B cell (primary cell): ENCODE measurements around the gene NDST3. TPM values are rescaled to one million over a fixed set of nuclear protein-coding genes. Genes with fewer than 3 reads are reported as not detected.

Experiments
- ATAC-seq: fragments of 200-7000 bp; cut with Tn5 transposase; one replicate; pipeline ENCODE4 v1.10.0; 2021; ENCODE audit warnings: low read depth, mild to moderate bottlenecking, moderate number of reproducible peaks, moderate library complexity
- CTCF ChIA-PET: fragments of 350-600 bp; sonication (Branson Sonifier 250); formaldehyde crosslinking; loops from one replicate; lab custom pipeline; 2021; ENCODE audit warnings: antibody characterized with exemption, inconsistent platforms; lab: Charles Lee
- POLR2A ChIA-PET: fragments of 350-600 bp; sonication (Branson Sonifier 250); formaldehyde crosslinking; loops from one replicate; lab custom pipeline; 2021; ENCODE audit warnings: antibody characterized with exemption; lab: Charles Lee
- DNase-seq: peaks from one replicate; pipeline ENCODE4 v3.0.0; 2013
- H2AFZ ChIP-seq: 2 replicates; pipeline ENCODE4 v1.6.1; 2012; ENCODE audit warnings: mild to moderate bottlenecking, low read depth, low read length; ENCODE audit not compliant: insufficient read depth, poor library complexity, severe bottlenecking
- H3K27ac ChIP-seq, 2 donors: 1 replicate in 1 of 2; 2 replicates in 1 of 2; pipeline ENCODE4 v1.5.1; 2012 to 2013; ENCODE audit warnings: low read length in 2 of 2, mild to moderate bottlenecking in 2 of 2, moderate library complexity in 1 of 2
- H3K27me3 ChIP-seq, 4 experiments: fragments of 200-600 bp in 1 of 4; sonication (generic) in 1 of 4; replicated peaks in 1 of 4; 1 replicate in 2 of 4; 2 replicates in 2 of 4; pipeline versions ENCODE4 v1.6.1 to v1.7.0; 2013 to 2016; ENCODE audit warnings: low read length in 3 of 4, mild to moderate bottlenecking in 2 of 4, mixed read lengths in 1 of 4, moderate library complexity in 1 of 4; ENCODE audit not compliant: insufficient read depth in 4 of 4, control insufficient read depth in 3 of 4; ENCODE audit errors: control extremely low read depth in 1 of 4
- H3K36me3 ChIP-seq, 2 experiments: replicated peaks in 1 of 2; 1 replicate in 1 of 2; 2 replicates in 1 of 2; pipeline versions ENCODE4 v1.6.1 to v1.7.1; 2013; ENCODE audit warnings: low read length in 1 of 2; ENCODE audit not compliant: insufficient read depth in 2 of 2, control insufficient read depth in 1 of 2; ENCODE audit errors: control extremely low read depth in 1 of 2, extremely low read depth in 1 of 2
- H3K4me1 ChIP-seq, 2 donors: fragments of 200-600 bp in 1 of 2; sonication (generic) in 1 of 2; 1 replicate in 1 of 2; 2 replicates in 1 of 2; pipeline versions ENCODE4 v1.5.1 to v1.6.1; 2013 to 2017; ENCODE audit warnings: low read length in 2 of 2; ENCODE audit not compliant: control insufficient read depth in 2 of 2, insufficient read depth in 2 of 2
- H3K4me2 ChIP-seq: replicated peaks from 2 replicates; pipeline ENCODE3; 2012; ENCODE audit warnings: mild to moderate bottlenecking, low read depth, low read length; ENCODE audit not compliant: poor library complexity, severe bottlenecking
- H3K4me3 ChIP-seq, 5 experiments: fragments of 200-600 bp in 1 of 5; sonication (generic) in 1 of 5; 1 replicate in 3 of 5; 2 replicates in 2 of 5; pipeline versions ENCODE4 v1.5.1 to v1.7.0; 2011 to 2016; ENCODE audit warnings: low read length in 4 of 5, mild to moderate bottlenecking in 4 of 5, low read depth in 2 of 5, control low read depth in 1 of 5, moderate library complexity in 1 of 5; ENCODE audit not compliant: insufficient read depth in 1 of 5; ENCODE audit errors: control extremely low read depth in 1 of 5, extremely low read depth in 1 of 5
- H3K79me2 ChIP-seq: fragments of 200-600 bp; sonication (generic); one replicate; pipeline ENCODE4 v1.6.0; 2016; ENCODE audit warnings: low read length; ENCODE audit not compliant: control insufficient read depth, insufficient read depth
- H3K9ac ChIP-seq: fragments of 200-600 bp; sonication (generic); 2 replicates; pipeline ENCODE4 v1.6.1; 2017; ENCODE audit warnings: mild to moderate bottlenecking, low read length, moderate library complexity
- H3K9me3 ChIP-seq, 3 donors: one replicate each; pipeline versions ENCODE4 v1.6.1 to v1.7.1; 2013; ENCODE audit warnings: low read length in 2 of 3; ENCODE audit not compliant: control insufficient read depth in 2 of 3, insufficient read depth in 1 of 3; ENCODE audit errors: control extremely low read depth in 1 of 3
- H4K20me1 ChIP-seq: 2 replicates; pipeline ENCODE4 v1.6.0; 2012; ENCODE audit warnings: mild to moderate bottlenecking, low read length; ENCODE audit not compliant: insufficient read depth, control insufficient read depth, poor library complexity, severe bottlenecking
- H3K27ac Mint-ChIP-seq: one replicate; pipeline ENCODE4 v1.8.0; 2021; ENCODE audit warnings: mixed read lengths
- H3K27me3 Mint-ChIP-seq: one replicate; pipeline ENCODE4 v1.8.0; 2021; ENCODE audit warnings: mixed read lengths
- H3K4me1 Mint-ChIP-seq: one replicate; pipeline ENCODE4 v1.8.0; 2021; ENCODE audit warnings: mixed read lengths
- H3K4me3 Mint-ChIP-seq: one replicate; pipeline ENCODE4 v1.8.0; 2021; ENCODE audit warnings: mixed read lengths
- H3K9me3 Mint-ChIP-seq: one replicate; pipeline ENCODE4 v1.8.0; 2022; ENCODE audit warnings: mixed read lengths; ENCODE audit not compliant: insufficient read depth
- CTCF ChIP-seq: fragments of 200-600 bp; IDR thresholded peaks from one replicate; pipeline ENCODE4 v1.8.0; 2022; ENCODE audit warnings: antibody characterized with exemption, mild to moderate bottlenecking
- EZH2 ChIP-seq: IDR thresholded peaks from 2 replicates; pipeline ENCODE4 v1.6.1; 2012; ENCODE audit warnings: borderline replicate concordance, low read depth, mild to moderate bottlenecking, moderate library complexity, low read length; ENCODE audit not compliant: insufficient read depth, poor library complexity, severe bottlenecking
- WGBS: methylation state at CpG from one replicate; pipeline ENCODE4 v1.1.5; 2013; ENCODE audit warnings: missing lambda C conversion rate; ENCODE audit not compliant: insufficient coverage; 5-methylcytosine and 5-hydroxymethylcytosine counted together
- intact Hi-C: fragments of 100-400 bp; cut with micrococcal nuclease; formaldehyde crosslinking; loops from one replicate; pipeline ENCODE4 v1.10.0; 2022
- polyA plus RNA-seq: library from polyadenylated mRNA; depleted of rRNA; stranded (reverse); fragments of >200 nt; gene quantifications from 2 replicates; pipeline ENCODE4 v1.2.3, GENCODE V29; 2012
- total RNA-seq, 2 donors: library from RNA; stranded (reverse); fragments of 120-200 nt in 1 of 2; gene quantifications; 1 replicate in 1 of 2; 2 replicates in 1 of 2; pipeline versions ENCODE4 v1.2.3 to v1.2.4, GENCODE V29; 2013 to 2022

NDST3 gene
- total and polyA plus RNA-seq, 2 donors (not counting 1 experiment from before 2014, with no cell fraction given): not detected

GRCh38 chr4:118004088-118004487 is 30.2 kb upstream of the NDST3 start:
- DNase-seq: no peak
- Histone ChIP-seq H2AFZ (no peak overlapping the region), H3K27me3 (no peaks in the 10 kb centered on the region), H4K20me1 (no peaks in the 10 kb centered on the region), H3K79me2 (no peaks in the 10 kb centered on the region), H3K4me1 (no peaks in the 10 kb centered on the region), H3K9ac (no peak overlapping the region), H3K27ac (no peak overlapping the region), H3K4me2 (no peak overlapping the region), H3K9me3 (no peaks in the 10 kb centered on the region), H3K4me3 (no peak overlapping the region), H3K36me3 (no peaks in the 10 kb centered on the region)
- Mint-ChIP-seq H3K27ac (no peak overlapping the region), H3K27me3 (no peaks in the 10 kb centered on the region), H3K4me3 (no peak overlapping the region), H3K4me1 (no peaks in the 10 kb centered on the region), H3K9me3 (no peaks in the 10 kb centered on the region)
- CTCF ChIA-PET: no interaction called here
- ATAC-seq: no peak
- TF ChIP-seq EZH2 (no peak), CTCF (no peak)
- intact Hi-C loops: no loop called here
- POLR2A ChIA-PET: no interaction called here
- WGBS: no CpG with 5 or more reads among the region's 2 CpGs

- Histone ChIP-seq H3K4me1 (no peaks in the 10 kb centered on the region), H3K36me3 (no peaks in the 10 kb centered on the region), H3K4me3 (no peak overlapping the region), H3K4me2 (no peak overlapping the region), H3K79me2 (no peaks in the 10 kb centered on the region), H3K9ac (no peak overlapping the region), H3K27me3 (no peaks in the 10 kb centered on the region), H3K27ac (no peak overlapping the region), H3K9me3 (no peaks in the 10 kb centered on the region), H2AFZ (no peak overlapping the region), H4K20me1 (no peaks in the 10 kb centered on the region)
- Mint-ChIP-seq H3K4me1 (no peaks in the 10 kb centered on the region), H3K4me3 (no peak overlapping the region), H3K27me3 (no peaks in the 10 kb centered on the region), H3K27ac (no peak overlapping the region), H3K9me3 (no peaks in the 10 kb centered on the region)
- intact Hi-C loops: no loop called here
- no peak for ATAC-seq
- TF ChIP-seq EZH2: no peak
- TF ChIP-seq CTCF: no peak
- CTCF ChIA-PET: no interaction called here
- POLR2A ChIA-PET: no interaction called here
- DNase-seq: no peak
- 80% methylated on average over 1 of the region's 3 CpGs for WGBS
Measured at GRCh38 chr4:118005883-118006282, 28.4 kb upstream of the NDST3 start.
